Keratinocyte (primary cell): Measurements from ENCODE around the gene GFOD1. TPM values are rescaled to one million over a fixed set of nuclear protein-coding genes. Genes with fewer than 3 reads are reported as not detected.
A peak's percentile ranks its signal among the peaks of the same experiment; 100 is the strongest.

Source experiments
- DNase-seq: peaks from one replicate; pipeline ENCODE4 v3.0.0-alpha.2; 2011; ENCODE audit warnings: low read depth, missing footprints, low spot score
- FAIRE-seq: peaks from 2 replicates; lab custom pipeline; 2011; peaks lifted over from hg19 to GRCh38; lab: Jason Lieb, UNC
- H2AFZ ChIP-seq: 2 replicates; pipeline ENCODE4 v1.6.0; 2012; ENCODE audit warnings: low read length, control low read depth, inconsistent platforms; ENCODE audit not compliant: control insufficient read depth
- H3K27ac ChIP-seq: 2 replicates; pipeline ENCODE4 v1.5.1; 2011; ENCODE audit warnings: low read length; ENCODE audit not compliant: control insufficient read depth, insufficient read depth
- H3K27me3 ChIP-seq: 3 replicates; pipeline ENCODE4 v1.6.0; 2011; ENCODE audit warnings: low read length; ENCODE audit not compliant: control insufficient read depth, insufficient read depth; ENCODE audit errors: extremely low read depth
- H3K36me3 ChIP-seq, 2 experiments: 2 replicates in 1 of 2; 3 replicates in 1 of 2; pipeline ENCODE4 v1.5.1; 2011; ENCODE audit warnings: low read length in 2 of 2, mild to moderate bottlenecking in 1 of 2; ENCODE audit not compliant: control insufficient read depth in 2 of 2, insufficient read depth in 2 of 2; ENCODE audit errors: extremely low read depth in 1 of 2
- H3K4me1 ChIP-seq: 3 replicates; pipeline ENCODE4 v1.5.1; 2011; ENCODE audit warnings: low read length; ENCODE audit not compliant: control insufficient read depth, insufficient read depth; ENCODE audit errors: extremely low read depth
- H3K4me2 ChIP-seq: 3 replicates; pipeline ENCODE4 v1.6.0; 2011; ENCODE audit warnings: low read depth, low read length; ENCODE audit not compliant: control insufficient read depth, insufficient read depth; ENCODE audit errors: extremely low read depth
- H3K4me3 ChIP-seq, 3 experiments: fragments of 200-600 bp in 1 of 3; sonication (generic) in 1 of 3; 2 replicates in 2 of 3; 3 replicates in 1 of 3; pipeline ENCODE4 v1.5.1; 2011 to 2016; ENCODE audit warnings: low read length in 3 of 3, mild to moderate bottlenecking in 3 of 3, control low read depth in 2 of 3, inconsistent platforms in 1 of 3, low read depth in 1 of 3, mixed read lengths in 1 of 3, mixed run types in 1 of 3, moderate library complexity in 1 of 3; ENCODE audit not compliant: control insufficient read depth in 2 of 3, insufficient read depth in 2 of 3; ENCODE audit errors: extremely low read depth in 1 of 3
- H3K79me2 ChIP-seq: 2 replicates; pipeline ENCODE4 v1.6.0; 2012; ENCODE audit warnings: low read length; ENCODE audit not compliant: control insufficient read depth, insufficient read depth
- H3K9ac ChIP-seq: 3 replicates; pipeline ENCODE4 v1.6.0; 2011; ENCODE audit warnings: low read length; ENCODE audit not compliant: control insufficient read depth, insufficient read depth; ENCODE audit errors: extremely low read depth
- H3K9me1 ChIP-seq: 3 replicates; pipeline ENCODE4 v1.6.0; 2011; ENCODE audit warnings: low read length; ENCODE audit not compliant: control insufficient read depth, insufficient read depth; ENCODE audit errors: extremely low read depth
- H3K9me3 ChIP-seq: 2 replicates; pipeline ENCODE4 v1.5.1; 2012; ENCODE audit warnings: low read depth, low read length; ENCODE audit not compliant: control insufficient read depth
- H4K20me1 ChIP-seq: 3 replicates; pipeline ENCODE4 v1.6.0; 2011; ENCODE audit warnings: low read length; ENCODE audit not compliant: control insufficient read depth, insufficient read depth; ENCODE audit errors: extremely low read depth
- EZH2 ChIP-seq: IDR thresholded peaks from one replicate; pipeline ENCODE4 v1.6.1; 2012; ENCODE audit warnings: inconsistent platforms, mild to moderate bottlenecking, low read length, moderate library complexity
- dilution Hi-C: fragments of 300-500 bp; cut with MboI; formaldehyde crosslinking; loops from one replicate; pipeline ENCODE4 v1.7.0; 2020; ENCODE audit warnings: low sequenced_read_pairs; ENCODE audit not compliant: extremely low pct_ligation_motif_present
- polyA plus RNA-seq, 5 experiments: library from polyadenylated mRNA; depleted of rRNA in 3 of 5; stranded (reverse) in 3 of 5; stranded (forward) in 1 of 5; unstranded in 1 of 5; fragments of >200 nt; gene quantifications; 1 replicate in 1 of 5; 2 replicates in 3 of 5; 3 replicates in 1 of 5; pipeline versions ENCODE4 v1.2.1 to v1.2.3, GENCODE V29; 2011 to 2012; ENCODE audit warnings: missing spikeins in 2 of 5, low read depth in 1 of 5, low replicate concordance in 1 of 5
- TF ChIP-seq, protein P1 (sequence below), 3 experiments: IDR thresholded peaks in 1 of 3; conservative IDR thresholded peaks in 1 of 3; optimal IDR thresholded peaks in 1 of 3; 2 replicates in 2 of 3; 3 replicates in 1 of 3; pipeline versions ENCODE3 to v1.5.1; 2011; ENCODE audit warnings: low read length in 3 of 3, mild to moderate bottlenecking in 3 of 3, moderate library complexity in 2 of 3, control low read depth in 1 of 3, inconsistent platforms in 1 of 3; ENCODE audit not compliant: insufficient read depth in 2 of 3; ENCODE audit errors: extremely low read depth in 1 of 3

GFOD1 gene
- polyA plus RNA-seq, 1 donor (not counting 4 experiments of a cell fraction or from before 2014, with no cell fraction given) = 7.2 TPM

DNA sequence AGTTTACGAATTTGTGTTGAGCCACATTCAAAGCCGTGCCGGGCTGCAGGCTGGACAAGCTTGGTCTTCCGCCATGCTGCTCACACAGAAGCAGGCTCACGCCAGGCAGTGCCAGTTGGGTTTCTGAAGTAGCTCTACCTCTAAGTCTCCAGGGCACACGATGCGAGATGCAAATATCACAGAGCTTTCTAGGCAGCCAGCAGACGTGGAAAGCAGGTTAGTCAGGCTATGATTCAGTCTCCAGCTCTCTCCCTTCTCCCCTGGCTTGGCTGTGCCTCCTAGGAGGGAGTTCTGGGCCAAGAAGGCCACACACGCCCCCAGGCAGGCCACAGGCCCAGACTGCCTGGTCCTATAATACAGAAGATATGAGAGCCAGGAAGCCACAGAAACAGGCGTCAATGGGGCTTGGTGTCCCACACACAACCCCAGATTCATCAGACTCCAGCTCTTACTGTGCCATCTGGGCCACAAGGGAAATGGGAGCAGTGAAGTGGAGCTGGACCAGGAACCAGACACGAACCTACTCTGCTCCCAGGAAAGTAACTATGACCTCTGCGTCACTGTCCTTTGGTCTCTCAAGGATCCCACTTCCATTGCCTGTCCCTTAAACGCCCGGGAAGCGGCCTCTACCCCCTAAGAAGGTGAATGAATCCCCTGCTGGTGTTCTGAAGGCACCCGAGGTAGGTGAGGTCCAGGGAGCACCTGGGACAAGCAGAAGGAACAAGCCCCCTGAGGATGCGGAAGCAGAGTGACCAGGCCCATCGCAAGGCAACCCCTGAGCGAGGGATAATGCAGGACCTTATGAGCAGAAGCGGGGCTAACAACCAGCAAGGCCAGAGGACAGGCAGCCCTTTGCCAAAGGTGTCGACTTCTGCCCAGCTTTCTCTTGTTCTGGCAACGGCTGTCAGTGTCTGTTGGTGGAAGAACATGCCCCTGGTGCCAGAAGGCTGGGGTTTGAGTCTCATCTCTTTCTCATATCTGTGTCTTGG is 61.2 kb downstream of the GFOD1 start:
- TF ChIP-seq EZH2 = no peak
- TF ChIP-seq, protein P1, sequence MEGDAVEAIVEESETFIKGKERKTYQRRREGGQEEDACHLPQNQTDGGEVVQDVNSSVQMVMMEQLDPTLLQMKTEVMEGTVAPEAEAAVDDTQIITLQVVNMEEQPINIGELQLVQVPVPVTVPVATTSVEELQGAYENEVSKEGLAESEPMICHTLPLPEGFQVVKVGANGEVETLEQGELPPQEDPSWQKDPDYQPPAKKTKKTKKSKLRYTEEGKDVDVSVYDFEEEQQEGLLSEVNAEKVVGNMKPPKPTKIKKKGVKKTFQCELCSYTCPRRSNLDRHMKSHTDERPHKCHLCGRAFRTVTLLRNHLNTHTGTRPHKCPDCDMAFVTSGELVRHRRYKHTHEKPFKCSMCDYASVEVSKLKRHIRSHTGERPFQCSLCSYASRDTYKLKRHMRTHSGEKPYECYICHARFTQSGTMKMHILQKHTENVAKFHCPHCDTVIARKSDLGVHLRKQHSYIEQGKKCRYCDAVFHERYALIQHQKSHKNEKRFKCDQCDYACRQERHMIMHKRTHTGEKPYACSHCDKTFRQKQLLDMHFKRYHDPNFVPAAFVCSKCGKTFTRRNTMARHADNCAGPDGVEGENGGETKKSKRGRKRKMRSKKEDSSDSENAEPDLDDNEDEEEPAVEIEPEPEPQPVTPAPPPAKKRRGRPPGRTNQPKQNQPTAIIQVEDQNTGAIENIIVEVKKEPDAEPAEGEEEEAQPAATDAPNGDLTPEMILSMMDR (optimal IDR thresholded peaks at IDR 0.05 in 1 of 3, IDR thresholded peaks at IDR 0.05 in 1 of 3, conservative IDR thresholded peaks at IDR 0.05 in 1 of 3; ENCODE audit: extremely low read depth in 1 of 3, insufficient read depth in 2 of 3, low read length in 3 of 3) = no peak
- Histone ChIP-seq H3K27ac (peak overlapping the region; percentile 13), H3K4me1 (peaks cover 15% of the 10 kb centered on the region), H3K9me1 (no peaks in the 10 kb centered on the region), H3K9ac (no peak overlapping the region), H3K4me3 (no peak overlapping the region), H3K4me2 (no peak overlapping the region), H3K27me3 (no peaks in the 10 kb centered on the region), H3K9me3 (no peaks in the 10 kb centered on the region), H2AFZ (no peak overlapping the region), H3K36me3 (no peaks in the 10 kb centered on the region), H3K79me2 (peaks cover 35% of the 10 kb centered on the region), H4K20me1 (no peaks in the 10 kb centered on the region)
- dilution Hi-C loops = no loop called here
- peak; percentile 55 for FAIRE-seq
- no peak for DNase-seq

DNA sequence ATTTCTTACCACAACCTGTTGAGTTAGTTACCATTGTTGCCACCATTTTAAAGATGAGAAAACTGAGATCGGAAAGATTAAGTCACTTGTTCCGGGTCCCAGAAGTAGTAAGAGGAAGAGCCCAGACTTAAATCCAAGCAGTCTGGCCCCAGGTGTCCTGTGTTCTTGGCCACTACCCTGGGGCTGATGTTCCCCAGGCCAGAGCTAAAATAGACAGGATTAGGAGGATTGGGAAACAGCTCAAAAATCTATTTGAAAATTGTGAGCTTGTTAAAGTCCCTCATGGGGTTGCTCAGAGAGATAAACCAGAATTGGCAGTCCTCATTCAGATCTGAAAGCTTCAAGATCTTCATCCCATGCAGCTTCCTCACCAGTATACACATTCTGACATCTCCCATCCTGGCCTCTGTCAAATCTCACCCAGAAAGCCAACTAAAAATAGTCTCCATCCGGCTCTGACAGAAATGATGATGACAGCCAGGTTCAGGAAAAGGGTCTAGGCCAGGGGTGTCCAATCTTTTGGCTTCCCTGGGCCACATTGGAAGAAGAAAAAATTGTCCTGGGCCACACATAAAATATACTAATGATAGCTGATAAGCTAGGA is 62.0 kb downstream of the GFOD1 start:
- Histone ChIP-seq H3K9ac (no peak overlapping the region), H3K4me3 (no peak overlapping the region), H4K20me1 (no peaks in the 10 kb centered on the region), H3K4me2 (no peak overlapping the region), H3K27ac (no peak overlapping the region), H2AFZ (no peak overlapping the region), H3K79me2 (peaks cover 26% of the 10 kb centered on the region), H3K9me3 (no peaks in the 10 kb centered on the region), H3K9me1 (no peaks in the 10 kb centered on the region), H3K27me3 (no peaks in the 10 kb centered on the region), H3K36me3 (no peaks in the 10 kb centered on the region), H3K4me1 (peaks cover 15% of the 10 kb centered on the region)
- TF ChIP-seq EZH2 = no peak
- FAIRE-seq = no peak
- DNase-seq = no peak
- dilution Hi-C loops = no loop called here
